A549 (cell line): ENCODE data around the gene SPAG6. TPM values are rescaled to one million over a fixed set of nuclear protein-coding genes. Genes with fewer than 3 reads are reported as not detected.

Experiments
- ATAC-seq, 2 experiments: fragments of 200-7000 bp in 1 of 2; fragments of >200 bp in 1 of 2; cut with Nextera tagmentation in 1 of 2; cut with Tn5 transposase in 1 of 2; 3 replicates each; pipeline versions ENCODE4 v1.8.0 to v1.9.1; 2018 to 2020; ENCODE audit warnings: mild to moderate bottlenecking in 1 of 2, moderate library complexity in 1 of 2
- CTCF ChIA-PET: fragments of 300-600 bp; sonication (Branson Sonifier 250); formaldehyde crosslinking; extraction: SDS; loops from one replicate; lab custom pipeline; 2021; ENCODE audit warnings: antibody characterized with exemption, inconsistent platforms; lab: Yijun Ruan, JAX
- POLR2A ChIA-PET: fragments of 350-600 bp; formaldehyde crosslinking; extraction: SDS; loops from one replicate; lab custom pipeline; 2021; ENCODE audit warnings: antibody characterized with exemption, inconsistent platforms; lab: Yijun Ruan, JAX
- DNase-seq, 2 experiments: peaks; one replicate each; pipeline versions ENCODE4 v3.0.0 to v3.0.0-alpha.2; 2011 to 2016; ENCODE audit warnings: low read depth in 1 of 2, low spot score in 1 of 2
- FAIRE-seq: peaks from 2 replicates; lab custom pipeline; 2011; peaks lifted over from hg19 to GRCh38; lab: Jason Lieb, UNC
- H3K27ac ChIP-seq, 2 experiments: fragments of >200 bp; sonication (Bioruptor Twin); formaldehyde crosslinking; 3 replicates each; pipeline ENCODE4 v1.5.1; 2016 to 2017
- H3K4me1 ChIP-seq: fragments of >200 bp; sonication (Bioruptor Twin); formaldehyde crosslinking; 3 replicates; pipeline ENCODE4 v1.6.1; 2016
- H3K4me2 ChIP-seq: fragments of >200 bp; sonication (Bioruptor Twin); formaldehyde crosslinking; 3 replicates; pipeline ENCODE4 v1.6.1; 2016
- H3K4me3 ChIP-seq: fragments of >200 bp; sonication (Bioruptor Twin); formaldehyde crosslinking; 3 replicates; pipeline ENCODE4 v1.5.1; 2016
- H3K9me3 ChIP-seq: fragments of >200 bp; sonication (Bioruptor Twin); formaldehyde crosslinking; 3 replicates; pipeline ENCODE4 v1.6.1; 2016
- CHD2 ChIP-seq: fragments of 150-350 bp; IDR thresholded peaks from 2 replicates; pipeline ENCODE4 v1.6.1; 2014; ENCODE audit warnings: low read length; ENCODE audit not compliant: partially characterized antibody
- CHD4 ChIP-seq: fragments of 200-600 bp; sonication (generic); IDR thresholded peaks from 2 replicates; pipeline ENCODE4 v1.6.1; 2016; ENCODE audit warnings: antibody characterized with exemption, mild to moderate bottlenecking, borderline replicate concordance
- EP300 ChIP-seq, 2 experiments: fragments of >200 bp; sonication (Bioruptor Twin); formaldehyde crosslinking; IDR thresholded peaks; 2 replicates in 1 of 2; 3 replicates in 1 of 2; pipeline ENCODE4 v1.6.1; 2016 to 2017
- FOSL2 ChIP-seq, 2 experiments: fragments of 450-650 bp in 1 of 2; fragments of >200 bp in 1 of 2; sonication (Bioruptor Twin) in 1 of 2; formaldehyde crosslinking; IDR thresholded peaks; 2 replicates each; pipeline versions ENCODE4 v1.5.0 to v1.6.1; 2016 to 2020; ENCODE audit warnings: mild to moderate bottlenecking in 1 of 2, moderate library complexity in 1 of 2
- GATA3 ChIP-seq: IDR thresholded peaks from 2 replicates; pipeline ENCODE4 v1.6.1; 2012; ENCODE audit warnings: borderline replicate concordance
- HDAC2 ChIP-seq: fragments of 200-600 bp; sonication (generic); IDR thresholded peaks from 2 replicates; pipeline ENCODE4 v1.6.1; 2016
- HEYL ChIP-seq: fragments of 250-450 bp; sonication (Bioruptor Pico); IDR thresholded peaks from 2 replicates; pipeline ENCODE4 v1.8.0; 2021; ENCODE audit warnings: mild to moderate bottlenecking, moderate library complexity
- HOXA7 ChIP-seq: fragments of 250-450 bp; sonication (Bioruptor Pico); IDR thresholded peaks from 2 replicates; pipeline ENCODE4 v1.5.0; 2020; ENCODE audit warnings: mild to moderate bottlenecking, moderate library complexity
- HOXB5 ChIP-seq: fragments of 250-450 bp; sonication (Bioruptor Pico); IDR thresholded peaks from 2 replicates; pipeline ENCODE4 v1.5.0; 2020; ENCODE audit warnings: mild to moderate bottlenecking, moderate library complexity
- JUNB ChIP-seq: fragments of >200 bp; sonication (Bioruptor Twin); formaldehyde crosslinking; IDR thresholded peaks from 2 replicates; pipeline ENCODE4 v1.6.1; 2016
- MAFK ChIP-seq: fragments of 450-650 bp; IDR thresholded peaks from 2 replicates; pipeline ENCODE4 v1.6.1; 2014; ENCODE audit not compliant: partially characterized antibody
- MAZ ChIP-seq: fragments of 150-350 bp; IDR thresholded peaks from 2 replicates; pipeline ENCODE4 v1.6.1; 2014; ENCODE audit warnings: antibody characterized with exemption, low read depth, low read length, borderline replicate concordance
- NFE2L2 ChIP-seq: fragments of 150-350 bp; conservative IDR thresholded peaks from 2 replicates; pipeline ENCODE4 v1.6.1; 2014; ENCODE audit warnings: low read length
- NPAS2 ChIP-seq: fragments of 250-450 bp; sonication (Bioruptor Pico); IDR thresholded peaks from 2 replicates; pipeline ENCODE4 v1.8.0; 2022; ENCODE audit warnings: mild to moderate bottlenecking, moderate library complexity, borderline replicate concordance
- NR3C1 ChIP-seq: fragments of >200 bp; sonication (Bioruptor Twin); formaldehyde crosslinking; IDR thresholded peaks from 3 replicates; pipeline ENCODE4 v1.6.1; 2017
- PHF8 ChIP-seq: fragments of 200-600 bp; sonication (generic); IDR thresholded peaks from 2 replicates; pipeline ENCODE4 v1.6.1; 2016; ENCODE audit warnings: low read depth, mild to moderate bottlenecking, antibody characterized with exemption, moderate library complexity, borderline replicate concordance
- RFX5 ChIP-seq: fragments of 450-650 bp; IDR thresholded peaks from 2 replicates; pipeline ENCODE4 v1.7.1; 2014; ENCODE audit warnings: antibody characterized with exemption, mild to moderate bottlenecking, moderate library complexity
- SREBF2 ChIP-seq: fragments of 450-650 bp; IDR thresholded peaks from 2 replicates; pipeline ENCODE4 v1.6.1; 2014; ENCODE audit warnings: mild to moderate bottlenecking, moderate library complexity
- TFCP2L1 ChIP-seq: fragments of 250-450 bp; sonication (Bioruptor Pico); IDR thresholded peaks from 2 replicates; pipeline ENCODE4 v1.5.0; 2021; ENCODE audit warnings: mild to moderate bottlenecking
- ZC3H11A ChIP-seq: fragments of 450-650 bp; IDR thresholded peaks from 2 replicates; pipeline ENCODE4 v1.6.1; 2014; ENCODE audit warnings: antibody characterized with exemption, mild to moderate bottlenecking
- ZFP36 ChIP-seq: fragments of 450-650 bp; IDR thresholded peaks from 2 replicates; pipeline ENCODE4 v1.6.1; 2014; ENCODE audit warnings: borderline replicate concordance; ENCODE audit not compliant: partially characterized antibody
- WGBS: methylation state at CpG from one replicate; pipeline ENCODE4 v1.1.6; 2017; ENCODE audit errors: missing lambda C conversion rate; 5-methylcytosine and 5-hydroxymethylcytosine counted together
- polyA plus RNA-seq, 4 experiments: library from polyadenylated mRNA; depleted of rRNA in 3 of 4; stranded (reverse); fragments of >200 nt; fragmentation: RNase III in 1 of 4; extraction: RNeasy Plus Mini Kit Qiagen cat#74134 plus additional on column Dnase treatment in 1 of 4; gene quantifications; 2 replicates in 3 of 4; 3 replicates in 1 of 4; pipeline ENCODE4 v1.2.3, GENCODE V29; 2011 to 2017
- TF ChIP-seq, protein P1 (sequence below): IDR thresholded peaks from 2 replicates; pipeline ENCODE4 v1.6.1; 2012
- TF ChIP-seq, protein P2 (sequence below): fragments of 150-350 bp; IDR thresholded peaks from 2 replicates; pipeline ENCODE4 v1.6.1; 2014; ENCODE audit warnings: low read depth, mild to moderate bottlenecking, low read length
- TF ChIP-seq, protein P3 (sequence below): fragments of 250-450 bp; sonication (Bioruptor Pico); IDR thresholded peaks from 2 replicates; pipeline ENCODE4 v1.5.0; 2021; ENCODE audit warnings: mild to moderate bottlenecking, moderate library complexity, borderline replicate concordance

Gene SPAG6
- polyA plus RNA-seq, 2 of the 4 experiments (the other 2 are of a cell fraction): 0.04 TPM; not detected in 1

- TF ChIP-seq EP300 (IDR thresholded peaks at IDR 0.05): no peak
- TF ChIP-seq PHF8: no peak
- no peak for TF ChIP-seq HOXB5 (CRISPR knock-in tag)
- no peak for TF ChIP-seq CHD2
- no peak for TF ChIP-seq SREBF2
- TF ChIP-seq, all 56 proteins: peak for 0
- FAIRE-seq: no peak
- no peak; a peak in 1 of 6 replicates for ATAC-seq
- H3K4me1 ChIP-seq: peaks cover 37% of the 10 kb centered on the region
- no peak for DNase-seq
- H3K27ac ChIP-seq: peak overlapping the region in 1 of 2 experiments; percentile 78; a peak in 3 of 6 replicates
- WGBS: 84% methylated on average over 5 of the region's 5 CpGs
- ChIA-PET POLR2A (no interaction called here), CTCF (interaction anchor here (1.1 to 1.6 kb wide), 3 partner anchors 10 to 563 kb away, joined by 4 read pairs; no protein-coding TSS in a partner anchor)
- peak overlapping the region; percentile 70 for H3K4me2 ChIP-seq
- no peak overlapping the region for H3K4me3 ChIP-seq
- no peaks in the 10 kb centered on the region; the same call in 2 of the 3 replicates for H3K9me3 ChIP-seq
Observed at GRCh38 chr10:22426653-22427052, 81.4 kb downstream of the SPAG6 start.

GRCh38 chr10:22427101-22427500, 81.8 kb downstream of the SPAG6 start:
- H3K4me2 ChIP-seq: peak overlapping the region; percentile 70
- CTCF ChIA-PET: interaction anchor here (1.1 to 1.6 kb wide), 2 partner anchors 433 to 563 kb away, joined by 4 read pairs; no protein-coding TSS in a partner anchor
- H3K9me3 ChIP-seq: no peaks in the 10 kb centered on the region; the same call in 2 of the 3 replicates
- peak; percentile 86 to 93 for ATAC-seq
- POLR2A ChIA-PET: interaction anchor here (1.6 kb wide), 1 partner anchor 86 kb away, joined by 7 read pairs; no protein-coding TSS in a partner anchor
- no peak for FAIRE-seq
- TF ChIP-seq MAFK: peak; percentile 59
- peak; percentile 97 for TF ChIP-seq HOXB5 (CRISPR knock-in tag)
- 0 out of 2 replicates have a peak, but pooled peaks have one; percentile 18 for TF ChIP-seq JUNB
- TF ChIP-seq PHF8: no peak
- peaks cover 37% of the 10 kb centered on the region for H3K4me1 ChIP-seq
- peak overlapping the region; percentile 34 to 78; a peak in 5 of 6 replicates for H3K27ac ChIP-seq
- H3K4me3 ChIP-seq: no peak overlapping the region
- peak; percentile 34 to 72 for DNase-seq
- WGBS: 31% methylated on average over 3 of the region's 3 CpGs

DNA sequence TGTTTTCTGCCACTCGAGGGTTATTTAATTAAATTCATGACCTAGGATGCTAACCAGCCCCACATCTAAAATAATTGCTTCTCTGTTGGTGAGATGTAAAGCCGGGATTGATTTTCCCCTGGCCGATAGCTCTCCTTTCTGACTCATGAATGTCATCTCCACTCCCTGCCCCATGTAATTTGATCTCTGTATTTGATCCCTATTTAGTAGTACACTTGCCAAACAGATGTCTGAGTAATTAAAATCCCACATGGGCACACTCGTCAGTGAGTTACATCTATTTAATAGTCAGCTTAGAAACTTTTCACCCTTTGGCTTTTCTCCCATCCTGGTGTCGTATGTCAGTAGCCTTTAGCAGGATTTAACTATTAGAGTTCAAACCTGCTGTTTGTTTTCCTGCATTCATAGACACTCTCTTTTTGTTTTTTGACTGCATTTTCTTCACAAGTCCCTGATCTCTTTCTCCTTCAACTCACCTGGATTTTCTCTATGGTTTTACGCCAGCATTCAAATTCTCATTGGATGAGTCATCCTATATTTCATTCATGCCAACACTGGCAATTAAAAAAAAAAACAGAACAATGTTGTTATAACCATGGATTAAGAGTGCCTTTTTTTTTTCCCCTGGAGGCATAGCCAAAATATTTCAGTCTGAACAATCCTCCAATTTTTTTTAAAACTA, 82.7 kb downstream of the SPAG6 start:
- Histone ChIP-seq H3K4me1 (peaks cover 37% of the 10 kb centered on the region), H3K4me3 (no peak overlapping the region)
- WGBS: 3% methylated on average over 6 of the region's 6 CpGs
- FAIRE-seq (peak; percentile 72), DNase-seq (peak; percentile 51 to 52)
- TF ChIP-seq, protein P1, sequence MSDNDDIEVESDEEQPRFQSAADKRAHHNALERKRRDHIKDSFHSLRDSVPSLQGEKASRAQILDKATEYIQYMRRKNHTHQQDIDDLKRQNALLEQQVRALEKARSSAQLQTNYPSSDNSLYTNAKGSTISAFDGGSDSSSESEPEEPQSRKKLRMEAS: peak; percentile 22; the same call in 1 of the 2 replicates
- TF ChIP-seq FOSL2 (IDR thresholded peaks at IDR 0.05) (no peak; the same call in 1 of the 2 replicates), FOSL2 (CRISPR knock-in tag; IDR thresholded peaks at IDR 0.05) (peak; percentile 73), JUNB (peak; percentile 52; the same call in 1 of the 2 replicates), ZC3H11A (no peak), NPAS2 (CRISPR knock-in tag) (no peak), CHD4 (no peak), RFX5 (no peak), GATA3 (peak; percentile 19; the same call in 1 of the 2 replicates), EP300 (IDR thresholded peaks at IDR 0.05) (peak in 1 of 2 experiments; percentile 37; a peak in 1 of 5 replicates)
- TF ChIP-seq, protein P2, sequence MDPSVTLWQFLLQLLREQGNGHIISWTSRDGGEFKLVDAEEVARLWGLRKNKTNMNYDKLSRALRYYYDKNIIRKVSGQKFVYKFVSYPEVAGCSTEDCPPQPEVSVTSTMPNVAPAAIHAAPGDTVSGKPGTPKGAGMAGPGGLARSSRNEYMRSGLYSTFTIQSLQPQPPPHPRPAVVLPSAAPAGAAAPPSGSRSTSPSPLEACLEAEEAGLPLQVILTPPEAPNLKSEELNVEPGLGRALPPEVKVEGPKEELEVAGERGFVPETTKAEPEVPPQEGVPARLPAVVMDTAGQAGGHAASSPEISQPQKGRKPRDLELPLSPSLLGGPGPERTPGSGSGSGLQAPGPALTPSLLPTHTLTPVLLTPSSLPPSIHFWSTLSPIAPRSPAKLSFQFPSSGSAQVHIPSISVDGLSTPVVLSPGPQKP: no peak
- TF ChIP-seq, all 56 proteins: peak for 5
- Histone ChIP-seq H3K9me3 (no peaks in the 10 kb centered on the region; the same call in 2 of the 3 replicates), H3K4me2 (peak overlapping the region; percentile 70), H3K27ac (peak overlapping the region; percentile 34 to 78; a peak in 4 of 6 replicates)
- CTCF ChIA-PET: no interaction called here
- POLR2A ChIA-PET: interaction anchor here (1.6 kb wide), 1 partner anchor 87 kb away, joined by 7 read pairs; no protein-coding TSS in a partner anchor
- ATAC-seq: peak; percentile 60 to 72; a peak in 5 of 6 replicates

DNA sequence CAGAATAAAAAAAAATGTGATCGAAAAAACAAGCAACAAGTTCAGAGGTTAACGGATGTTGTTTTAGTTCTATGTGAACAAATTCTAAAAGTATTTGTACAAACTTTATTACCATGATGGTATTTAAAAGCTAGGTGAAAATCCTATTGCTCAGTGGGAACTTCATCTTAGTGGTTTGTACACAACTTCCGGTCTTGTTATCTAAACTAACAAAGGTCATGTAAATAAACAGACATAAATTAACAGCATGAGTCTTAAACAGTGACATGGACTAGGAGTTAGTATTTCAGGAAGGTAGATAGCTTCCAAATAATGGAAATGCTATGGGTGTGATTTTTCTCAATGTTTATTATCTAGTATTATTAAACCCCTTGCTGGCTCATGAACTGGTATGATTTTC, 83.8 kb downstream of the SPAG6 start:
- peak overlapping the region; percentile 9 to 50; a peak in 4 of 6 replicates for H3K27ac ChIP-seq
- H3K4me3 ChIP-seq: no peak overlapping the region
- peak overlapping the region; percentile 70 for H3K4me2 ChIP-seq
- peaks cover 47% of the 10 kb centered on the region for H3K4me1 ChIP-seq
- POLR2A ChIA-PET: no interaction called here
- FAIRE-seq: no peak
- no peak for ATAC-seq
- no peak for TF ChIP-seq NR3C1
- no peak for TF ChIP-seq HOXA7 (CRISPR knock-in tag)
- no peak for TF ChIP-seq HEYL (CRISPR knock-in tag)
- TF ChIP-seq HOXB5 (CRISPR knock-in tag): no peak
- TF ChIP-seq MAFK: no peak
- no peak for TF ChIP-seq EP300 (IDR thresholded peaks at IDR 0.05)
- no peak for TF ChIP-seq TFCP2L1
- no peak for TF ChIP-seq NFE2L2
- no peak for TF ChIP-seq RFX5
- no peak for TF ChIP-seq HDAC2
- no peak for TF ChIP-seq MAZ
- TF ChIP-seq, protein P3, sequence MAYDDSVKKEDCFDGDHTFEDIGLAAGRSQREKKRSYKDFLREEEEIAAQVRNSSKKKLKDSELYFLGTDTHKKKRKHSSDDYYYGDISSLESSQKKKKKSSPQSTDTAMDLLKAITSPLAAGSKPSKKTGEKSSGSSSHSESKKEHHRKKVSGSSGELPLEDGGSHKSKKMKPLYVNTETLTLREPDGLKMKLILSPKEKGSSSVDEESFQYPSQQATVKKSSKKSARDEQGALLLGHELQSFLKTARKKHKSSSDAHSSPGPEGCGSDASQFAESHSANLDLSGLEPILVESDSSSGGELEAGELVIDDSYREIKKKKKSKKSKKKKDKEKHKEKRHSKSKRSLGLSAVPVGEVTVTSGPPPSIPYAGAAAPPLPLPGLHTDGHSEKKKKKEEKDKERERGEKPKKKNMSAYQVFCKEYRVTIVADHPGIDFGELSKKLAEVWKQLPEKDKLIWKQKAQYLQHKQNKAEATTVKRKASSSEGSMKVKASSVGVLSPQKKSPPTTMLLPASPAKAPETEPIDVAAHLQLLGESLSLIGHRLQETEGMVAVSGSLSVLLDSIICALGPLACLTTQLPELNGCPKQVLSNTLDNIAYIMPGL (CRISPR knock-in tag): no peak
- TF ChIP-seq ZFP36: no peak
- 54% methylated on average over 3 of the region's 3 CpGs for WGBS
- DNase-seq: no peak
- CTCF ChIA-PET: interaction anchor here (0.6 kb wide), 1 partner anchor 436 kb away, joined by 4 read pairs; no protein-coding TSS in a partner anchor
- no peaks in the 10 kb centered on the region for H3K9me3 ChIP-seq
